ENCODE results near the gene TNNI3. TPM values are rescaled to one million over a fixed set of nuclear protein-coding genes. Genes with fewer than 3 reads are reported as not detected.

Gene TNNI3
- total RNA-seq, 1 donor from 2014 or later, result 3.3 TPM

- no peak for DNase-seq
- no peak overlapping the region for H3K27ac Mint-ChIP-seq (ENCODE audit: unreplicated experiment)
- peaks cover 25% of the 10 kb centered on the region for H3K27me3 Mint-ChIP-seq (ENCODE audit: unreplicated experiment)
- H3K4me3 Mint-ChIP-seq (ENCODE audit: unreplicated experiment), result no peak overlapping the region
- peaks cover 11% of the 10 kb centered on the region for H3K4me1 Mint-ChIP-seq (ENCODE audit: low read depth, unreplicated experiment)
- H3K36me3 Mint-ChIP-seq (ENCODE audit: unreplicated experiment), result peaks cover 5% of the 10 kb centered on the region
- H3K9me3 Mint-ChIP-seq (ENCODE audit: unreplicated experiment), result peaks cover 16% of the 10 kb centered on the region
- TF ChIP-seq CTCF (IDR thresholded peaks at IDR 0.05; ENCODE audit: partially characterized antibody, unreplicated experiment), result no peak
These were observed 18.5 kb upstream of the TNNI3 start for GRCh38 chr19:55176076-55176475.

- Mint-ChIP-seq H3K27ac (ENCODE audit: unreplicated experiment) (no peak overlapping the region), H3K4me3 (ENCODE audit: unreplicated experiment) (peak overlapping the region; percentile 42), H3K4me1 (ENCODE audit: low read depth, unreplicated experiment) (peaks cover 11% of the 10 kb centered on the region), H3K27me3 (ENCODE audit: unreplicated experiment) (peaks cover 23% of the 10 kb centered on the region), H3K36me3 (ENCODE audit: unreplicated experiment) (peaks cover 5% of the 10 kb centered on the region), H3K9me3 (ENCODE audit: unreplicated experiment) (peaks cover 16% of the 10 kb centered on the region)
- no peak for DNase-seq
- no peak for TF ChIP-seq CTCF (IDR thresholded peaks at IDR 0.05; ENCODE audit: partially characterized antibody, unreplicated experiment)
These were observed 17.8 kb upstream of the TNNI3 start for GRCh38 chr19:55175117-55175867.

- H3K4me1 Mint-ChIP-seq (ENCODE audit: low read depth, unreplicated experiment), result peaks cover 11% of the 10 kb centered on the region
- peak overlapping the region; percentile 77 for H3K4me3 Mint-ChIP-seq (ENCODE audit: unreplicated experiment)
- no peak for TF ChIP-seq CTCF (IDR thresholded peaks at IDR 0.05; ENCODE audit: partially characterized antibody, unreplicated experiment)
- no peak for DNase-seq
- peaks cover 22% of the 10 kb centered on the region for H3K27me3 Mint-ChIP-seq (ENCODE audit: unreplicated experiment)
- H3K27ac Mint-ChIP-seq (ENCODE audit: unreplicated experiment), result no peak overlapping the region
- H3K9me3 Mint-ChIP-seq (ENCODE audit: unreplicated experiment), result peaks cover 14% of the 10 kb centered on the region
- peaks cover 5% of the 10 kb centered on the region for H3K36me3 Mint-ChIP-seq (ENCODE audit: unreplicated experiment)
These were observed 17.0 kb upstream of the TNNI3 start for GRCh38 chr19:55174425-55175116.

- H3K4me1 Mint-ChIP-seq (ENCODE audit: low read depth, unreplicated experiment), result peaks cover 11% of the 10 kb centered on the region
- peaks cover 25% of the 10 kb centered on the region for H3K27me3 Mint-ChIP-seq (ENCODE audit: unreplicated experiment)
- TF ChIP-seq CTCF (IDR thresholded peaks at IDR 0.05; ENCODE audit: partially characterized antibody, unreplicated experiment), result no peak
- no peak overlapping the region for H3K27ac Mint-ChIP-seq (ENCODE audit: unreplicated experiment)
- peaks cover 14% of the 10 kb centered on the region for H3K9me3 Mint-ChIP-seq (ENCODE audit: unreplicated experiment)
- peaks cover 5% of the 10 kb centered on the region for H3K36me3 Mint-ChIP-seq (ENCODE audit: unreplicated experiment)
- DNase-seq, result peak; percentile 75
- peak overlapping the region; percentile 77 for H3K4me3 Mint-ChIP-seq (ENCODE audit: unreplicated experiment)
These were observed 16.3 kb upstream of the TNNI3 start for GRCh38 chr19:55173714-55174409.
